Activated naive CD8-positive, alpha-beta T cell treated with anti-CD3 and anti-CD28 coated beads for 36 hours (primary cell): ENCODE results near the gene CHRNA10. TPM values are rescaled to one million over a fixed set of nuclear protein-coding genes. Genes with fewer than 3 reads are reported as not detected.

Experiments
- DNase-seq: peaks from one replicate; pipeline ENCODE4 v3.0.0; 2021
- H3K27ac Mint-ChIP-seq: one replicate; pipeline ENCODE4 v1.8.0; 2022; ENCODE audit warnings: mild to moderate bottlenecking, moderate library complexity, mixed read lengths
- H3K27me3 Mint-ChIP-seq: one replicate; pipeline ENCODE4 v1.8.0; 2022; ENCODE audit warnings: mild to moderate bottlenecking, mixed read lengths
- H3K36me3 Mint-ChIP-seq: one replicate; pipeline ENCODE4 v1.8.0; 2021; ENCODE audit warnings: mild to moderate bottlenecking, mixed read lengths
- H3K4me1 Mint-ChIP-seq: one replicate; pipeline ENCODE4 v1.8.0; 2021; ENCODE audit warnings: mixed read lengths
- H3K4me3 Mint-ChIP-seq: one replicate; pipeline ENCODE4 v1.8.0; 2022; ENCODE audit warnings: mild to moderate bottlenecking, moderate library complexity, mixed read lengths
- H3K9me3 Mint-ChIP-seq: one replicate; pipeline ENCODE4 v1.8.0; 2022; ENCODE audit warnings: mixed read lengths
- total RNA-seq, 2 experiments: library from RNA; stranded (reverse); gene quantifications; one replicate each; pipeline ENCODE4 v1.2.3, GENCODE V29; 2021

Gene CHRNA10, protein sequence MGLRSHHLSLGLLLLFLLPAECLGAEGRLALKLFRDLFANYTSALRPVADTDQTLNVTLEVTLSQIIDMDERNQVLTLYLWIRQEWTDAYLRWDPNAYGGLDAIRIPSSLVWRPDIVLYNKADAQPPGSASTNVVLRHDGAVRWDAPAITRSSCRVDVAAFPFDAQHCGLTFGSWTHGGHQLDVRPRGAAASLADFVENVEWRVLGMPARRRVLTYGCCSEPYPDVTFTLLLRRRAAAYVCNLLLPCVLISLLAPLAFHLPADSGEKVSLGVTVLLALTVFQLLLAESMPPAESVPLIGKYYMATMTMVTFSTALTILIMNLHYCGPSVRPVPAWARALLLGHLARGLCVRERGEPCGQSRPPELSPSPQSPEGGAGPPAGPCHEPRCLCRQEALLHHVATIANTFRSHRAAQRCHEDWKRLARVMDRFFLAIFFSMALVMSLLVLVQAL
- total RNA-seq: 1 to 10 TPM; 1.0 to 1.5 TPM

DNA sequence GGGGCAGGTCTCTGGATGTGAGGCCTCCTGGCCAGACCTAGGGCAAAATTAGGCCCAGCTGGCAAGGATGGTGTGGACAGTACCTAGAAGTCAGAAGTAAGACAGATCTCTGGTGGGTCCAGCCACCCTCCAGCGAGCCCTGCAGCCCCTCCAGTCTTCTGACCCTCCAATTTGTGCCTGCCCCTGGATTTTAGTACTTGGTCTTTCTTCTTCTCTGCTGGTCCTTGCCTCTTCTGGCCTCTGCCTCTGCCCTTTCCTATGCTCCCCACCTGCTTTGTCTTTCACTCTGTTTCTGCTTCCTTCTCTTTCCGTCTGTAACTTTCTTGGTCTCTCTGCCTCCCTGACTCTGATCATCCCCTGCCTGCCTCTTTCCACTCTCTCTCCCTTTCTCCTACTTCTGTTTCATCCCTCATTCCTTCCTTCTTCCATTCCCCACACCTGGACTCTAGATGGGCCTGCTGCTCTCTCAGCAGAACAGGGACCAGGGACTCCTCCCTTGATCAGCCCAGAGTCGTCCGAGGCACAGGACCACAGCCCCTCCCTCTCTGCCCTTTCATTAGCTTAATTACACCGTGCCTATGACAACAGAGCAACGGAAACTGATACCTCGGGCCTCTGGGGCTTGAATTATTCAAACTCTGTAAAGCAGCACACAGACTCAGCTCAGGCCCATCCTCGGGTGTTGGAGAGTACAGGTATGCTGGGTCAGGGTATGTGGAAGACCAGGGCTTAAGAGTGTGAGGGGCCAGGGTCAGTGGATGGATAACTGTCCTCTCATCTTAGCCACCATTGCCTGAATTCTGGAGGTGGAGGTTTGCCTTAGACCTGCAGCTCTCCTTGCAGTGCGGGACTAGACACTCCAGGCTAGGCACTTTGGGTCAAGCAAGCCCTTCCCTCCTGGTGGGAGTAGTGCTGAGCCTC lies at the start of gene CHRNA10:
Gene CHRNA10, minus strand, starts transcription at position 51 of the 921 bp plus-strand sequence. CDS start 72 bp downstream, outside the sequence.
- Mint-ChIP-seq H3K27me3 (no peaks in the 10 kb centered on the region), H3K9me3 (no peaks in the 10 kb centered on the region), H3K36me3 (peaks cover 24% of the 10 kb centered on the region), H3K27ac (peak within 1 kb of the TSS; percentile 35), H3K4me1 (no peaks in the 10 kb centered on the region), H3K4me3 (no peak within 1 kb of the TSS)
- no peak for DNase-seq

DNA sequence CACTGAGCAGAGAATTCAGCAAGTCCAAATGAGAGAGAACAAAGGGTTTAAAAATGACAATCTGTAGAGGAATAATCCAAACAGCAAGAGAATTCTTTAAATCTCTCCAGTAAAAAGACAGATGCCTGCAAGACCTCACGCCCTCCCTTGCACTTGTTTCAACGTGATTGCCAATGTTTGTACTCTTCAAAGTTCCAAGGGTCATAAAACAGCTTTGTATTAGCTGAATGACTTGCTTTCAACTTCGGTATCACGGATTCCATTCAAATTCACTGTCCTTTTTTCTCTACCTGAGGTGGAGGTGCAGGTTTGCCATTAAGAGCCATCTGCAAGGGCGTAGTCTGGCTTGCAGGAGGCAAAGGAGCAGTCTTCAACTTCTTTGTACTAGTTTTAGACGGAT lies 41.1 kb upstream of the CHRNA10 start:
- Mint-ChIP-seq H3K4me3 (no peak overlapping the region), H3K36me3 (peaks cover 8% of the 10 kb centered on the region), H3K4me1 (peaks cover 5% of the 10 kb centered on the region), H3K27ac (no peak overlapping the region), H3K27me3 (no peaks in the 10 kb centered on the region), H3K9me3 (no peaks in the 10 kb centered on the region)
- DNase-seq: no peak

DNA sequence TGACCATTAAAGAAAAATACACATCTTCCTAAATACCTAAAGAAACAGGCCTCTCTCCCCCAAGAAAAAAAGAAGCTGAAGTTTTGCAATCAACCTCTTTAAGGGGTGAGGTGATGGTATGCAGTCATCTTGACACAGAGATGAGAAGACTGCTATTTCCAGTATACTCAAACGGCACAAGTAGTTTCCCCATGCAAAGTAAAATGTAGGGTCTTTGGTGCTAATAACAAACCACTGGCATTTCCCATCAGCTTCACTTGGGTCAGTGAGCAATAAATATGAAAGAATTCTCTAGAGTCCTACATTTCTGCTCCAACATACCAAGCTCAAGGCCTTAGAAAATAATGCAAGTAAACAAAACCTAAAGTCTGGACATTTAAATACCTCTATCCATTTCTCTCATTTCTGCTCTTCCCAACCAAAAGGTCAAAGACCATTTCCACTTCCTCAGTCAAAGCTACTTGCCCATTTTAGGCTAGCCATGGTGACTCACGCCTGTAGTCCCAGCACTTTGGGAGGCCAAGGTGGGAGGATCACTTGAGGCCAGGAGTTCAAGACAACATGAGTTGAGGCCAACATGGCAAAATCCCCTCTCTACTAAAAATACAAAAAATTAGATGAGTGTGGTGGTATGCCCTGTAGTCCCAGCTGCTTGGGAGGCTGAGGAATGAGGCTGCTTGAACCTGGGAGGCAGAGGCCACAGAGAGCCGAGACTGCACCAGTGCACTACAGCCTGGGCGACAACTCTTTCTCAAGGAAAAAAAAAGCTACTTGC lies 39.5 kb upstream of the CHRNA10 start:
- peaks cover 6% of the 10 kb centered on the region for H3K36me3 Mint-ChIP-seq
- H3K4me1 Mint-ChIP-seq: peaks cover 5% of the 10 kb centered on the region
- no peak overlapping the region for H3K4me3 Mint-ChIP-seq
- H3K27me3 Mint-ChIP-seq: no peaks in the 10 kb centered on the region
- H3K9me3 Mint-ChIP-seq: no peaks in the 10 kb centered on the region
- H3K27ac Mint-ChIP-seq: peak overlapping the region; percentile 1
- DNase-seq: no peak

DNA sequence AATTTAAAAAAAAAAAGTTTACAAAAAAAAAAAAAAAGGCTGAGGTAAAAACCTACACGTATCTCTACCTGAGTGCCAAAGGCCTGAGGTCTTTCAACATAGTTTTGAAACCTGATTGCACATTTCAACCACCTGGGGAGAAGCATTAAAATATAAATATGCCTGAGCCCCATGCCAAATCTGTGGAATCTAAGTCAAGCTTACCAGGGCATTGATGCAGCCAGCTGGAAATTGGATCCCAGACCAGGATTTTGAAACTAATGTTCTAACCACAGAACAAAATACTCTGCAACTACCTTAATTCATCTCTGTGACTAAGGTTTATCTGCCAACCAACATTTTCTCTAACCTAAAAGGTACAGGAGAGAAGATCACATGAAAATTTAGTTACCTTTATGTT lies 38.8 kb upstream of the CHRNA10 start:
- Mint-ChIP-seq H3K9me3 (no peaks in the 10 kb centered on the region), H3K27me3 (no peaks in the 10 kb centered on the region), H3K4me1 (peaks cover 5% of the 10 kb centered on the region), H3K36me3 (peaks cover 5% of the 10 kb centered on the region), H3K27ac (no peak overlapping the region), H3K4me3 (no peak overlapping the region)
- no peak for DNase-seq

DNA sequence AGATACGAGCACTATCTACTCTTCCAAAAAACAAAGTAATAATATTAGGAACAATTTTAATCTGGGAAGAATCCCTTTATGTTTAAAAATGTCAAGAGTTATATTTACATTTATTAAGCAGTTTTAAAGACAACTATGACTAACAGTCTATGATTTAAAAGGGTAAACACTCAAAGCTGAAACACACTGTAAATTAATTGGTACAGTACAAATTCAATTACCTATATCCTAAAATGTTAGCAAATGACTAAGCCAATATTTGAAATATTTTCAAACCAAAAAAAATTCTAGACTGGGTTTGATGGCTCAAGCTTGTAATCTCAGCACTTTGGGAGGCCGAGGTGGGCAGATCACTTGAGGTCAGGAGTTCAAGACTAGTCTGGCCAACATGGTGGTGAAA lies 36.0 kb upstream of the CHRNA10 start:
- no peak for DNase-seq
- peaks cover 5% of the 10 kb centered on the region for H3K4me1 Mint-ChIP-seq
- H3K9me3 Mint-ChIP-seq: no peaks in the 10 kb centered on the region
- H3K27ac Mint-ChIP-seq: no peak overlapping the region
- peaks cover 10% of the 10 kb centered on the region for H3K36me3 Mint-ChIP-seq
- H3K27me3 Mint-ChIP-seq: no peaks in the 10 kb centered on the region
- H3K4me3 Mint-ChIP-seq: no peak overlapping the region

DNA sequence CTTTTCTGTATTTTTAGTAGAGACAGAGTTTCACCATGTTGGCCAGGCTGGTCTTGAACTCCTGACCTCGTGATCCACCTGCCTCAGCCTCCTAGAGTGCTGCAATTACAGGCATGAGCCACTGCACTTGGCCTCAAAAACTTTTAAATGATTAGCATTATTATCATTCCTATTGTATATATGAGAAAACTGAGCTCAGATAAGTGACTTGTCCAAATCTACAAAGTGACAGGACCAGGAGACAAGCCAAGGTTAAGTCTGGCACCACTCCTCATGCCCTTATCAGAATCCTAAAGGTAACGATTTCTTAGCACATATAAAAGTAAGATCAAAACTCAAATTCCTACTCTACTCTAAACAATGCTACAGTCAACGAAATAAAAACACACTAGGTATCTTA lies 32.2 kb upstream of the CHRNA10 start:
- peaks cover 13% of the 10 kb centered on the region for H3K36me3 Mint-ChIP-seq

DNA sequence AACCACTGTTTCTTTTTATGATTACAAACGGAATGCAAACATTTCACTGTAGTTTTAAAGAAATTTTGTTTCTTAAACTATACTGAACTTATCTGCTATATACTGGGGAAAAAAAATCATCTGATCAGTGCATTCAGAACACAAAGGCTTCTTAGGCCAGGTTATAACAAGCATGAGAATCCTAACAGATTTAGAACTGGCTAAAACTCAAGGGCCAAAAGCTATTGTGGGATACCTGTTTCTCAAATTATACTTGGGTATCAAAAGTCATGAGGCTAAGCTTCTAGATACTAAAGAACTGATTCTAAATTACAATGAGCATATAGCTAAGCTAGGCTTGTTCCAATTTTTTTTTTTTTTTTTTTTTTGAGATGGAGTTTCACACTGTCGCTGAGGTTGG lies 29.7 kb upstream of the CHRNA10 start:
- no peak for DNase-seq
- H3K9me3 Mint-ChIP-seq: no peaks in the 10 kb centered on the region
- no peaks in the 10 kb centered on the region for H3K4me1 Mint-ChIP-seq
- H3K4me3 Mint-ChIP-seq: no peak overlapping the region
- H3K36me3 Mint-ChIP-seq: peaks cover 22% of the 10 kb centered on the region
- peak overlapping the region; percentile 20 for H3K27ac Mint-ChIP-seq
- no peaks in the 10 kb centered on the region for H3K27me3 Mint-ChIP-seq

More for the DNA sequence above, 32.2 kb upstream of the CHRNA10 start:
- no peaks in the 10 kb centered on the region for H3K27me3 Mint-ChIP-seq
- no peak overlapping the region for H3K27ac Mint-ChIP-seq
- H3K9me3 Mint-ChIP-seq: no peaks in the 10 kb centered on the region
- DNase-seq: no peak
- no peak overlapping the region for H3K4me3 Mint-ChIP-seq
- no peaks in the 10 kb centered on the region for H3K4me1 Mint-ChIP-seq

DNA sequence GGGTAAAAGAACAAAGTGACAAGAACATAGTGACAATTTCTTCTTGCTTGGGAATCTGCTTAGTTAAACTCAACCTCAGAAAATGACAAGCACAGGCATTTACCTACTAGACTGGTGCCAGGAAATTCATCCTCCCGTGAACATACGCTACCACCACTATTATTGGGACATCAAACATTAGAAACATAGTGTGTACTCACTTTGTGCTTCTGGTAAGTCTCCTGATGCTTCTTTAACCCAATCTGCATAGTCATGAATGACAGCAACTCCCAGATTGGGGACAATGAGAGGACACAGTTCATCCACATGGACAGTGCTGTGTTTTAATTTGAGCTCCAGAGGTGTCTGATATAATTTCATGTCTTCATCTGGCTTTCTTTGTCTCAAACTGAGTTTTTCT lies 29.2 kb upstream of the CHRNA10 start:
- H3K9me3 Mint-ChIP-seq: no peaks in the 10 kb centered on the region
- H3K27me3 Mint-ChIP-seq: no peaks in the 10 kb centered on the region
- no peak for DNase-seq
- no peak overlapping the region for H3K27ac Mint-ChIP-seq
- H3K4me3 Mint-ChIP-seq: no peak overlapping the region
- peaks cover 27% of the 10 kb centered on the region for H3K36me3 Mint-ChIP-seq
- no peaks in the 10 kb centered on the region for H3K4me1 Mint-ChIP-seq

DNA sequence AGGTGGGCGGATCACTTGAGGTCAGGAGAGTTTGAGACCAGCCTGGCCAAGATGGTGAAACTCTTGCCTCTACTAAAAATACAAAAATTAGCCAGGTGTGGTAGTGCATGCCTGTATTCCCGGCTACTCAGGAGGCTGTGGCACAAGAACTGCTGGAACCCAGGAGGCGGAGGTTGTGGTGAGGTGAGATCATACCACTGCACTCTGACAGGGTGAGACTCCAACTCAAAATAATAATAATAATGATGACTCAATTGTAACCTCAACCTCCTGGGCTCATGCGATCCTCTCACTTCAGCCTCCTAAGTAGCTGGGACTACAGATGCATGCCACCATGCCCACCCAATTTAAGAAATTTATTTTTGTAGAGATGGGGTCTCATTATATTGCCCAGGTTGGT lies 15.6 kb upstream of the CHRNA10 start:
- no peaks in the 10 kb centered on the region for H3K9me3 Mint-ChIP-seq
- H3K27me3 Mint-ChIP-seq: no peaks in the 10 kb centered on the region
- peaks cover 32% of the 10 kb centered on the region for H3K36me3 Mint-ChIP-seq
- no peak overlapping the region for H3K27ac Mint-ChIP-seq
- H3K4me3 Mint-ChIP-seq: no peak overlapping the region
- DNase-seq: no peak
- H3K4me1 Mint-ChIP-seq: peaks cover 8% of the 10 kb centered on the region

GRCh38 chr11:3685923-3686322 lies 14.7 kb upstream of the CHRNA10 start:
- Mint-ChIP-seq H3K9me3 (no peaks in the 10 kb centered on the region), H3K36me3 (peaks cover 34% of the 10 kb centered on the region), H3K4me3 (no peak overlapping the region), H3K27ac (no peak overlapping the region), H3K27me3 (no peaks in the 10 kb centered on the region), H3K4me1 (peaks cover 8% of the 10 kb centered on the region)
- DNase-seq: no peak

DNA sequence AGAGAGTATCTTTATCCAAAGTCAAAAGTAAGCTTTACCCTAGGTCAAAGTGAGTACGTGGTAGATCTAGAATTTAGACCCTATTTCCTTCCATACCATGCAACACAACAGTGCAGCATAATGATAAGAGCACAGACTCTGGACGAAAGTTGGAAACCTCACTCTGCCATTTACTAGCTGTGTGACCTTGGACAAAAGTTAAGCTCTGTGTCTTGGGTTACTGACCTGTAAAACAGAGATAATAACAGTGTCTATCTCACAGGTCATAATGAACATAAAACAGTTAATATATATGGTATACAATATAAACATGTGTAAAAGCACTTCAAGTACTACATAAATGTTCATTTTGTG lies 13.6 kb upstream of the CHRNA10 start:
- Mint-ChIP-seq H3K9me3 (no peaks in the 10 kb centered on the region), H3K4me1 (peaks cover 8% of the 10 kb centered on the region), H3K4me3 (no peak overlapping the region), H3K27ac (no peak overlapping the region), H3K36me3 (peaks cover 34% of the 10 kb centered on the region), H3K27me3 (no peaks in the 10 kb centered on the region)
- no peak for DNase-seq

GRCh38 chr11:3684129-3684818 lies 13.1 kb upstream of the CHRNA10 start:
- H3K4me1 Mint-ChIP-seq: peaks cover 8% of the 10 kb centered on the region
- H3K27me3 Mint-ChIP-seq: no peaks in the 10 kb centered on the region
- H3K36me3 Mint-ChIP-seq: peaks cover 37% of the 10 kb centered on the region
- no peak for DNase-seq
- no peaks in the 10 kb centered on the region for H3K9me3 Mint-ChIP-seq
- H3K27ac Mint-ChIP-seq: no peak overlapping the region
- H3K4me3 Mint-ChIP-seq: no peak overlapping the region

DNA sequence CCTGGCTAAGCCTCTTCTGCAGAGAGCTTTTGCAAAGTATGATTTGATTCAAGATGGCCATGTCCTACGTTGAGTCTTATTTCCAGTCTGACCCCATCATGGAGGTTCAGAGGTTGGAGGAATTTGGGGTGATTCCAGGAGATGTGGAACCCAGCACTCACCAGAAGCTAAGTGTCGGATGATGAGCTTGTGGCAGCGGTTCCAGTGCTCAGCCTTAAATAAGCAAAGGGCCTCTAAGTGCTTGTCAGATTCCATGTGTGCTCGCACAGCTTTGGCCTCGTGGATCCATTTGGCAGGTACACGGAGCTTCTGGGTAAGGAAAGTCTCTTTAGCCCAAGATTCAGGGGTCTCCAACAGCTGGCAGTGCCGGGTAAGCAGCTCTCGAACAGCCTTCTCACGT lies 11.9 kb upstream of the CHRNA10 start:
- Mint-ChIP-seq H3K9me3 (no peaks in the 10 kb centered on the region), H3K27me3 (no peaks in the 10 kb centered on the region), H3K36me3 (peaks cover 41% of the 10 kb centered on the region), H3K4me1 (peaks cover 8% of the 10 kb centered on the region), H3K27ac (no peak overlapping the region), H3K4me3 (no peak overlapping the region)
- no peak for DNase-seq

- peaks cover 33% of the 10 kb centered on the region for H3K36me3 Mint-ChIP-seq
- no peaks in the 10 kb centered on the region for H3K9me3 Mint-ChIP-seq
- H3K27ac Mint-ChIP-seq: no peak overlapping the region
- DNase-seq: no peak
- no peaks in the 10 kb centered on the region for H3K27me3 Mint-ChIP-seq
- no peak overlapping the region for H3K4me3 Mint-ChIP-seq
- peaks cover 8% of the 10 kb centered on the region for H3K4me1 Mint-ChIP-seq
Measured at GRCh38 chr11:3679077-3679476, 7.9 kb upstream of the CHRNA10 start.
